Measurements from ENCODE around the gene COL5A1.

The COL5A1 gene

DNA sequence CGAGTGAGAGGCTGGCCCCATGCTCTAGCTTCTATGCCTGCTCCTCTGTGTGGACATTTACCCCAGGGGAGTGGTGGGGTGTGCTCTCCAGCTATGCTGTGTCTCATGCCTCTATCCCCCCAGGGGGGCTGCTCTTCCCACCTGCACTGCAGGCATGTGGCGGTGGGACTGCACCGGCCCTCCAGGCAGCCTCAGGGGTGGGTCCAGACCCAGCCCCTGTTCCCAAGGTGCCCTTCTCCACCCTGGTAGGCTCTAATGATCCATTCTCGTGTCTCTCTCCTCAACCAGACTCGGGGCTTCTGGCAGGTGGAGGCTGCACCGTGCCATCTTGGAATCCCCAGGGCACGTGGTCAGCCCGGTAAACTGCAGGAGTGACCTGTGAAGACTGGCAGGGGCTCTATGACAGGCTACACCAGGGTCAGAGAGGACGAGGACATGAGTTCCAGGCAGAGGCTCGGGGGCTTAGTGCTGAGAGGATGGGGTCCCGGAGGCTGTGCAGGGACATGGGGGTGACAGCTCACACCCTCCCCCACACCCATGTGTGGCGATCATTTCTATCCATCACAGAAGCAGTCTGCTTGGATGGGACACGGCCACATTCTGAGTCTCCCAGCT, 22.7 kb upstream of the COL5A1 start:
- DNase-seq (ENCODE audit: low read depth in 1 of 2, low spot score in 1 of 2) = no peak
- no peak overlapping the region for H3K4me3 ChIP-seq (replicated peaks; ENCODE audit: insufficient read depth, low read length)
- no peak for TF ChIP-seq POLR2AphosphoS5 (IDR thresholded peaks at IDR 0.05; ENCODE audit: low read depth)
- no peak for TF ChIP-seq GABPA (IDR thresholded peaks at IDR 0.05; ENCODE audit: low read depth)
- TF ChIP-seq, protein P1, sequence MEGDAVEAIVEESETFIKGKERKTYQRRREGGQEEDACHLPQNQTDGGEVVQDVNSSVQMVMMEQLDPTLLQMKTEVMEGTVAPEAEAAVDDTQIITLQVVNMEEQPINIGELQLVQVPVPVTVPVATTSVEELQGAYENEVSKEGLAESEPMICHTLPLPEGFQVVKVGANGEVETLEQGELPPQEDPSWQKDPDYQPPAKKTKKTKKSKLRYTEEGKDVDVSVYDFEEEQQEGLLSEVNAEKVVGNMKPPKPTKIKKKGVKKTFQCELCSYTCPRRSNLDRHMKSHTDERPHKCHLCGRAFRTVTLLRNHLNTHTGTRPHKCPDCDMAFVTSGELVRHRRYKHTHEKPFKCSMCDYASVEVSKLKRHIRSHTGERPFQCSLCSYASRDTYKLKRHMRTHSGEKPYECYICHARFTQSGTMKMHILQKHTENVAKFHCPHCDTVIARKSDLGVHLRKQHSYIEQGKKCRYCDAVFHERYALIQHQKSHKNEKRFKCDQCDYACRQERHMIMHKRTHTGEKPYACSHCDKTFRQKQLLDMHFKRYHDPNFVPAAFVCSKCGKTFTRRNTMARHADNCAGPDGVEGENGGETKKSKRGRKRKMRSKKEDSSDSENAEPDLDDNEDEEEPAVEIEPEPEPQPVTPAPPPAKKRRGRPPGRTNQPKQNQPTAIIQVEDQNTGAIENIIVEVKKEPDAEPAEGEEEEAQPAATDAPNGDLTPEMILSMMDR (IDR thresholded peaks at IDR 0.05; ENCODE audit: insufficient read depth, low read length) = no peak
- TF ChIP-seq SPI1 (IDR thresholded peaks at IDR 0.05; ENCODE audit: borderline replicate concordance, low read depth) = no peak
- TF ChIP-seq, protein P2, sequence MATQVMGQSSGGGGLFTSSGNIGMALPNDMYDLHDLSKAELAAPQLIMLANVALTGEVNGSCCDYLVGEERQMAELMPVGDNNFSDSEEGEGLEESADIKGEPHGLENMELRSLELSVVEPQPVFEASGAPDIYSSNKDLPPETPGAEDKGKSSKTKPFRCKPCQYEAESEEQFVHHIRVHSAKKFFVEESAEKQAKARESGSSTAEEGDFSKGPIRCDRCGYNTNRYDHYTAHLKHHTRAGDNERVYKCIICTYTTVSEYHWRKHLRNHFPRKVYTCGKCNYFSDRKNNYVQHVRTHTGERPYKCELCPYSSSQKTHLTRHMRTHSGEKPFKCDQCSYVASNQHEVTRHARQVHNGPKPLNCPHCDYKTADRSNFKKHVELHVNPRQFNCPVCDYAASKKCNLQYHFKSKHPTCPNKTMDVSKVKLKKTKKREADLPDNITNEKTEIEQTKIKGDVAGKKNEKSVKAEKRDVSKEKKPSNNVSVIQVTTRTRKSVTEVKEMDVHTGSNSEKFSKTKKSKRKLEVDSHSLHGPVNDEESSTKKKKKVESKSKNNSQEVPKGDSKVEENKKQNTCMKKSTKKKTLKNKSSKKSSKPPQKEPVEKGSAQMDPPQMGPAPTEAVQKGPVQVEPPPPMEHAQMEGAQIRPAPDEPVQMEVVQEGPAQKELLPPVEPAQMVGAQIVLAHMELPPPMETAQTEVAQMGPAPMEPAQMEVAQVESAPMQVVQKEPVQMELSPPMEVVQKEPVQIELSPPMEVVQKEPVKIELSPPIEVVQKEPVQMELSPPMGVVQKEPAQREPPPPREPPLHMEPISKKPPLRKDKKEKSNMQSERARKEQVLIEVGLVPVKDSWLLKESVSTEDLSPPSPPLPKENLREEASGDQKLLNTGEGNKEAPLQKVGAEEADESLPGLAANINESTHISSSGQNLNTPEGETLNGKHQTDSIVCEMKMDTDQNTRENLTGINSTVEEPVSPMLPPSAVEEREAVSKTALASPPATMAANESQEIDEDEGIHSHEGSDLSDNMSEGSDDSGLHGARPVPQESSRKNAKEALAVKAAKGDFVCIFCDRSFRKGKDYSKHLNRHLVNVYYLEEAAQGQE (IDR thresholded peaks at IDR 0.05; ENCODE audit: insufficient replicate concordance, low read depth) = no peak
- no peak overlapping the region for H3K27ac ChIP-seq (replicated peaks)
- no peaks in the 10 kb centered on the region for H3K27me3 ChIP-seq (ENCODE audit: insufficient read depth, poor library complexity, severe bottlenecking)

DNA sequence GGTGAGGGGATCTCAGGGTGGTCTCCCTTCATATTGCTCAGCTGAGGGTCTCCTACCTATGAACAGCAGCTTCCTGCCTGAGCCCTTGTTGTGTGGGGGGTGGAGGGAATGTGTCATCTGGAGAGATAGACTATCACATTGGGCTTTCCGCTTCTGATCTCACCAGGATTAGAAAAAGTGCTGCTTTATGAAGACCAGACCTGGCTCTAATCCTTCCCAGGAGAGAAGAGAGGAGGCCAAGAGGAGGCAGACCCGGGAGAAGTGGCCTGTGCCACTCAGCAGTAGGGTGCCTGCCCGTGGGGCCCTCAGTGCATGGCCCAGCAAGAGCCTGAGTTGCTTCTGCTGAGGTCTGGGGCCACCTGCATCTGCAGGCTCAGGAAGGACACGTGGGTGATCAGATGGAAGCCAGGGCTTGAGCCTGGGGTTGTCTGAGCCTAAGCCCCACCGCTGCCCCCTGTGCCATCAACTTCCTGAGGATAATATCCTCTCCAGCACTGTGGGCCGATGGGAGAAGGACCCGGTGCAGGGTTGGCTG, 22.1 kb upstream of the COL5A1 start:
- Histone ChIP-seq H3K27me3 (ENCODE audit: insufficient read depth, poor library complexity, severe bottlenecking) (no peaks in the 10 kb centered on the region), H3K4me3 (replicated peaks; ENCODE audit: insufficient read depth, low read length) (no peak overlapping the region), H3K27ac (replicated peaks) (no peak overlapping the region)
- no peak for TF ChIP-seq GABPA (IDR thresholded peaks at IDR 0.05; ENCODE audit: low read depth)
- no peak for TF ChIP-seq POLR2AphosphoS5 (IDR thresholded peaks at IDR 0.05; ENCODE audit: low read depth)
- TF ChIP-seq, protein P1 (IDR thresholded peaks at IDR 0.05; ENCODE audit: insufficient read depth, low read length) = no peak
- no peak for TF ChIP-seq SPI1 (IDR thresholded peaks at IDR 0.05; ENCODE audit: borderline replicate concordance, low read depth)
- TF ChIP-seq, protein P2 (IDR thresholded peaks at IDR 0.05; ENCODE audit: insufficient replicate concordance, low read depth) = no peak
- DNase-seq (ENCODE audit: low read depth in 1 of 2, low spot score in 1 of 2) = no peak

DNA sequence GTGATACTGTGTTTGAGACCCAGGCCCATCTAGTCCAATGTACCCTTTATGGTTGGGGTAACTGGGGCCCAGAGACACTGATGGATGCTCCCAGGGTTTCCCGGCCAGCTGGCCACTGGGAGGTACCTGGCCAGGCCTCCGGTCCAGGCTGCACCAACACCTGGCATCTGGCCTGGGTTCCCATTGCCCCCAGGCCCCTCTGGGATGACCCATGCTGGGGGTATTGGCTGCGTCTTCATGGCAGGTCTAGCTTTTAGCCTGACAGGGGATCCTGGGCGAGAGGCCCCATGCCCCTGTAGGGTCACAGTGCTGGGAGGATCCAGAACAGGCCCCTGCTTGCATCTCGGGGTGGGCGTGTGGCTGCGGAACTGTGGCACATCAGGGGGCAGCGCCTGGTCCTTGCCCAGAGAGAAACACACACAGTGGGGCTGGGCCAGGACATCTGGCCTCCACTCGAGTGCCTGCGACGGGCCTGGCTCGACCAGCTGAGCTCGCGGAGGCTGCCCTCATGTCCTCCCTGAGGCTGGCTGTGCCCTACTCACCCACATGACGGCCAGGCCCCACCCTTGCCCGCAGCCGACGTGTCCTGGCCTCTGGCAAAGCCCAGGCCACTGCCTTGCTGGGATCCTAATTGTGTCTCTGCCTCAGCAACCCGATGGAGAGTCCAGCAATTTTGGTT, 21.5 kb upstream of the COL5A1 start:
- DNase-seq (ENCODE audit: low read depth in 1 of 2, low spot score in 1 of 2) = no peak
- H3K27me3 ChIP-seq (ENCODE audit: insufficient read depth, poor library complexity, severe bottlenecking) = no peaks in the 10 kb centered on the region
- no peak overlapping the region for H3K27ac ChIP-seq (replicated peaks)
- H3K4me3 ChIP-seq (replicated peaks; ENCODE audit: insufficient read depth, low read length) = no peak overlapping the region
- TF ChIP-seq, protein P1 (IDR thresholded peaks at IDR 0.05; ENCODE audit: insufficient read depth, low read length) = no peak
- TF ChIP-seq, protein P2 (IDR thresholded peaks at IDR 0.05; ENCODE audit: insufficient replicate concordance, low read depth) = no peak
- TF ChIP-seq GABPA (IDR thresholded peaks at IDR 0.05; ENCODE audit: low read depth) (no peak), SPI1 (IDR thresholded peaks at IDR 0.05; ENCODE audit: borderline replicate concordance, low read depth) (no peak), POLR2AphosphoS5 (IDR thresholded peaks at IDR 0.05; ENCODE audit: low read depth) (no peak)

All from HL-60 (cell line).